ENCODE results near the gene VPS4B. TPM values are rescaled to one million over a fixed set of nuclear protein-coding genes. Genes with fewer than 3 reads are reported as not detected.

The VPS4B gene
- polyA plus RNA-seq, 1 donor from 2014 or later, result 30.5 TPM

DNA sequence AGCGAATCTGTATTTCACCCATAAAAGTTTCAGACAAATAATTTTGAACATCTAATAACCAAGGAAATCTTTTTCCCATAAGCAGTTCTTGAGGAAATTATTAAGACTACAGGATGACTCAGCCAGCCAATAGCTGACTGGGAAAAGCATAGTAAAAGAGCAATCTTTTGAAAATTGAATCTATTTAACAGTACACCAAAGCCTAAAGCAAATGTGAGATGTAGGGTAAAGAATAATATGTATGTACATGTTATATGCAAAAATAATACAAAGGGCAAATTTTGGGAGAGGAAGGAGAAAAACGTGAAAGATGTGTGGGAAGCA lies 42.7 kb downstream of the VPS4B start:
- no peak overlapping the region for H3K9ac ChIP-seq (ENCODE audit: low read length)
- H3K27ac ChIP-seq (ENCODE audit: low read length), result no peak overlapping the region
- no peaks in the 10 kb centered on the region for H3K9me2 ChIP-seq (ENCODE audit: insufficient read depth, low read length)
- H3K27me3 ChIP-seq (ENCODE audit: insufficient read depth, low read depth, low read length), result no peaks in the 10 kb centered on the region
- no peak overlapping the region for H3K4me2 ChIP-seq (ENCODE audit: low read length)
- H3K79me2 ChIP-seq (replicated peaks; ENCODE audit: insufficient read depth, low read length), result no peaks in the 10 kb centered on the region
- H2AFZ ChIP-seq (ENCODE audit: low read depth, low read length), result no peak overlapping the region
- H4K20me1 ChIP-seq (ENCODE audit: insufficient read depth), result no peaks in the 10 kb centered on the region
- no peak for TF ChIP-seq SMC3 (conservative IDR thresholded peaks at IDR 0.05; ENCODE audit: poor library complexity)
- no peak for TF ChIP-seq MXI1 (conservative IDR thresholded peaks at IDR 0.05; ENCODE audit: poor library complexity, severe bottlenecking)
- TF ChIP-seq, protein P1, sequence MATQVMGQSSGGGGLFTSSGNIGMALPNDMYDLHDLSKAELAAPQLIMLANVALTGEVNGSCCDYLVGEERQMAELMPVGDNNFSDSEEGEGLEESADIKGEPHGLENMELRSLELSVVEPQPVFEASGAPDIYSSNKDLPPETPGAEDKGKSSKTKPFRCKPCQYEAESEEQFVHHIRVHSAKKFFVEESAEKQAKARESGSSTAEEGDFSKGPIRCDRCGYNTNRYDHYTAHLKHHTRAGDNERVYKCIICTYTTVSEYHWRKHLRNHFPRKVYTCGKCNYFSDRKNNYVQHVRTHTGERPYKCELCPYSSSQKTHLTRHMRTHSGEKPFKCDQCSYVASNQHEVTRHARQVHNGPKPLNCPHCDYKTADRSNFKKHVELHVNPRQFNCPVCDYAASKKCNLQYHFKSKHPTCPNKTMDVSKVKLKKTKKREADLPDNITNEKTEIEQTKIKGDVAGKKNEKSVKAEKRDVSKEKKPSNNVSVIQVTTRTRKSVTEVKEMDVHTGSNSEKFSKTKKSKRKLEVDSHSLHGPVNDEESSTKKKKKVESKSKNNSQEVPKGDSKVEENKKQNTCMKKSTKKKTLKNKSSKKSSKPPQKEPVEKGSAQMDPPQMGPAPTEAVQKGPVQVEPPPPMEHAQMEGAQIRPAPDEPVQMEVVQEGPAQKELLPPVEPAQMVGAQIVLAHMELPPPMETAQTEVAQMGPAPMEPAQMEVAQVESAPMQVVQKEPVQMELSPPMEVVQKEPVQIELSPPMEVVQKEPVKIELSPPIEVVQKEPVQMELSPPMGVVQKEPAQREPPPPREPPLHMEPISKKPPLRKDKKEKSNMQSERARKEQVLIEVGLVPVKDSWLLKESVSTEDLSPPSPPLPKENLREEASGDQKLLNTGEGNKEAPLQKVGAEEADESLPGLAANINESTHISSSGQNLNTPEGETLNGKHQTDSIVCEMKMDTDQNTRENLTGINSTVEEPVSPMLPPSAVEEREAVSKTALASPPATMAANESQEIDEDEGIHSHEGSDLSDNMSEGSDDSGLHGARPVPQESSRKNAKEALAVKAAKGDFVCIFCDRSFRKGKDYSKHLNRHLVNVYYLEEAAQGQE (IDR thresholded peaks at IDR 0.05; ENCODE audit: borderline replicate concordance), result no peak
- no peak for TF ChIP-seq POLR2AphosphoS5 (IDR thresholded peaks at IDR 0.05)
- TF ChIP-seq EZH2 (IDR thresholded peaks at IDR 0.05; ENCODE audit: borderline replicate concordance, insufficient read depth, low read length, poor library complexity, severe bottlenecking), result no peak
- no peak for TF ChIP-seq TAF1 (IDR thresholded peaks at IDR 0.05; ENCODE audit: low read depth)
- TF ChIP-seq EP300 (conservative IDR thresholded peaks at IDR 0.05; ENCODE audit: poor library complexity, severe bottlenecking), result no peak
- TF ChIP-seq, protein P2, sequence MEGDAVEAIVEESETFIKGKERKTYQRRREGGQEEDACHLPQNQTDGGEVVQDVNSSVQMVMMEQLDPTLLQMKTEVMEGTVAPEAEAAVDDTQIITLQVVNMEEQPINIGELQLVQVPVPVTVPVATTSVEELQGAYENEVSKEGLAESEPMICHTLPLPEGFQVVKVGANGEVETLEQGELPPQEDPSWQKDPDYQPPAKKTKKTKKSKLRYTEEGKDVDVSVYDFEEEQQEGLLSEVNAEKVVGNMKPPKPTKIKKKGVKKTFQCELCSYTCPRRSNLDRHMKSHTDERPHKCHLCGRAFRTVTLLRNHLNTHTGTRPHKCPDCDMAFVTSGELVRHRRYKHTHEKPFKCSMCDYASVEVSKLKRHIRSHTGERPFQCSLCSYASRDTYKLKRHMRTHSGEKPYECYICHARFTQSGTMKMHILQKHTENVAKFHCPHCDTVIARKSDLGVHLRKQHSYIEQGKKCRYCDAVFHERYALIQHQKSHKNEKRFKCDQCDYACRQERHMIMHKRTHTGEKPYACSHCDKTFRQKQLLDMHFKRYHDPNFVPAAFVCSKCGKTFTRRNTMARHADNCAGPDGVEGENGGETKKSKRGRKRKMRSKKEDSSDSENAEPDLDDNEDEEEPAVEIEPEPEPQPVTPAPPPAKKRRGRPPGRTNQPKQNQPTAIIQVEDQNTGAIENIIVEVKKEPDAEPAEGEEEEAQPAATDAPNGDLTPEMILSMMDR (IDR thresholded peaks at IDR 0.05; ENCODE audit: poor library complexity, severe bottlenecking), result no peak
- no peak for TF ChIP-seq RAD21 (conservative IDR thresholded peaks at IDR 0.05)
- H3K36me3 ChIP-seq (ENCODE audit: insufficient read depth, low read length), result no peaks in the 10 kb centered on the region
- H3K4me3 ChIP-seq (ENCODE audit: low read length), result no peak overlapping the region
- H3F3A ChIP-seq (ENCODE audit: insufficient read depth, low read length, poor library complexity, severe bottlenecking), result no peaks in the 10 kb centered on the region
- no peaks in the 10 kb centered on the region for H3K9me3 ChIP-seq (ENCODE audit: low read length)

DNA sequence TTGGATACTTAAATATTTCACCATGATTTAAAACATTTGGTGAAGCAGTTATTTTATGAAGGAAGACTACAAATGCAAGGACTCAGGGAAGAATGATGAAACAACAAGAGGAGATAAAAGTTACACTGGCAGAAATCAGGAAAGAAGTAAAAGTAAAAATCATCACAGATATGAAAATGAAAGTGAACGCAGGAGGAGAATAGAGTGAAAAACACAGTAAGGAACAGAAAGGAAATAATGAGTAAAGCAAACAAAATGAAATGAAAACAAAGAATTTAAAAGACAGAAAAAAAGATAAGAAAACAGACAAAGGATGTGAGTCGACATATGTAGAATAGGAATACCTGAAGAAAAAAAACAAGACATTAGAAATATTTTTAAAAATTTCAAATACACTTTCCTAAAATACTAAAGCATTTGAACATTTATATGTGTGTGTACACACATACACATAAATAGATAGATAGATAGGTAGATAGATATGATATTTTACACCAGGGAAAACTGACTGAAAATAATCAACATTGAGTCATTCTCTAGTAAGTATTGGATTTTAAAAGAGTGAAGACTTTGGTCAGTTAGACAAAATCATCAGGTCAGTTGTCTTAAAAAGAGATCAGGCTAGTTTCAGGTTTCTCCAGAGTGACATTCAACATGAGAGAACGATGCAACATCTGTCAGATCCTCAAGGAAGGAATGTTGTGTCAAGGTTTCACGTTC lies 43.2 kb downstream of the VPS4B start:
- Histone ChIP-seq H3K4me2 (ENCODE audit: low read length) (no peak overlapping the region), H3F3A (ENCODE audit: insufficient read depth, low read length, poor library complexity, severe bottlenecking) (no peaks in the 10 kb centered on the region), H3K27me3 (ENCODE audit: insufficient read depth, low read depth, low read length) (no peaks in the 10 kb centered on the region), H3K27ac (ENCODE audit: low read length) (no peak overlapping the region), H3K9me2 (ENCODE audit: insufficient read depth, low read length) (no peaks in the 10 kb centered on the region), H2AFZ (ENCODE audit: low read depth, low read length) (no peak overlapping the region), H3K9me3 (ENCODE audit: low read length) (no peaks in the 10 kb centered on the region), H3K4me3 (ENCODE audit: low read length) (no peak overlapping the region), H3K79me2 (replicated peaks; ENCODE audit: insufficient read depth, low read length) (no peaks in the 10 kb centered on the region), H3K36me3 (ENCODE audit: insufficient read depth, low read length) (no peaks in the 10 kb centered on the region), H3K9ac (ENCODE audit: low read length) (no peak overlapping the region), H4K20me1 (ENCODE audit: insufficient read depth) (no peaks in the 10 kb centered on the region)
- no peak for TF ChIP-seq MXI1 (conservative IDR thresholded peaks at IDR 0.05; ENCODE audit: poor library complexity, severe bottlenecking)
- TF ChIP-seq, protein P1 (IDR thresholded peaks at IDR 0.05; ENCODE audit: borderline replicate concordance), result no peak
- no peak for TF ChIP-seq EZH2 (IDR thresholded peaks at IDR 0.05; ENCODE audit: borderline replicate concordance, insufficient read depth, low read length, poor library complexity, severe bottlenecking)
- no peak for TF ChIP-seq RAD21 (conservative IDR thresholded peaks at IDR 0.05)
- TF ChIP-seq SMC3 (conservative IDR thresholded peaks at IDR 0.05; ENCODE audit: poor library complexity), result no peak
- no peak for TF ChIP-seq POLR2AphosphoS5 (IDR thresholded peaks at IDR 0.05)
- TF ChIP-seq, protein P2 (IDR thresholded peaks at IDR 0.05; ENCODE audit: poor library complexity, severe bottlenecking), result no peak
- no peak for TF ChIP-seq EP300 (conservative IDR thresholded peaks at IDR 0.05; ENCODE audit: poor library complexity, severe bottlenecking)
- no peak for TF ChIP-seq TAF1 (IDR thresholded peaks at IDR 0.05; ENCODE audit: low read depth)

Measured in neural cell (in vitro differentiated cells).